Hematopoietic multipotent progenitor cell treated with erythropoietin and hydrocortisone succinate and interleukin-3 and kit ligand, for 15 days (in vitro differentiated cells): ENCODE measurements around the gene ARID1B.
"Not testable (repeated sequence)": the region's sequence is repeated elsewhere in the genome, so short reads cannot be mapped to it uniquely, and the experiment has no call there.

Experiments used
- DNase-seq: peaks from one replicate; pipeline ENCODE4 v3.0.0-alpha.2; 2015; ENCODE audit warnings: low spot score

ARID1B gene

DNA sequence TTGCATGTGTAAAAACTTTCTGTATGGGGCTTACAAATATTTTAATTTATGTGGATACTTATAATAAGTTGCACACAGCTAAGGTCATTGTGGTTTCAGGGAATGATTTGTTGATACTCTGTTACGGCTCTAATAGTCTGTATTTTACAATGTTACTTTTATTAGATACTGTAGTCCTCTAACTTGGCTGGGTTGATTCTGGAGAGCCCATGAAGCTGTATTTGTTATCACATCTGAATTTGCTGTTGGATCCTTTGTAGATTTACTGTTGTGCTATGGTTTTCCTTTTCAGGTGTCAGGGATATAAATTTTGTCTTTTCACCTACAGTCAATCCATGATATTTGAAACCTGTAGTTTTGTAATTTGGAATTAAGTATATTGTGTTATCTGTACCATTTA lies 161.0 kb downstream of the ARID1B start:
- DNase-seq = no peak

DNA sequence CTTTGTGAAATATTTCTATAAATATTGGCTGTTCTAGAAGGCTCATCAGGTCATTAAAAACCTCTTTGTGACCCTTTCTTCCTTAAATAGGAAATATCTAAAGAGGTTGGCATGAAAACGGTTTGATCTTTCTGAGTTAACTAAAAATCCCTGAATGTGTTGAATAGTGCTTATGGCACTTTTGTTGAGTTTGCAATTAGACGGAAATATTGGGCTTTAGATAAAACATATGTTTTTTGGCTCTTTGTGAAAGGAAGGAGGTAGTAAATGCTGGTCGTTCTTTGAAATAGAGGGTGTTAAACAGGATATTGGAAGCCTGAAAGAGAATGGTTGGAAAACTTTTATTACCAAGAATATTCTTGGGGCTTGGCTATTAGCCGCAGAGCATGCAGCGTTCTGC lies 163.0 kb downstream of the ARID1B start:
- DNase-seq = no peak

DNA sequence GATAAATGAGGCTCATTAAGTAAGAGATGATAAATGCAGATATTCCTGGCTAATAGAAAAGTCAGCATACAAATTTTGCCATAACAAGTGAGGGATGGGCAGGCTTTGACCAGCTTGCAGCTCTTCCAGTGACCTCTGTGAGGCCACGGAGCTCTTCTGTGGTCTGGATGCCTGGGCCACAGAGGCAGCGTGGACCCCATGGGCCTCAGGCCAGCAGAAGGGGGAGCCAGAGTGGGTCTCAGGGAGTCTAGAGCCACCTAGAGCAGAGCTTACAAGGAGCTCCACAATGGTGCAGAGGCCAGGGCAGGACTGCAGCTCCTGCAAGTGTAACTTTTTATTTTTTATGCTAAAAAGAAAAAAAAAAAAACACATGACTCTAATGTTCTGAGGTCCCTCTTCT lies 165.1 kb downstream of the ARID1B start:
- no peak for DNase-seq

- no peak for DNase-seq
Observed at GRCh38 chr6:156943166-156943565, 166.0 kb downstream of the ARID1B start.

GRCh38 chr6:156943816-156944215 lies 166.6 kb downstream of the ARID1B start:
- DNase-seq = no peak

GRCh38 chr6:156944412-156944811 lies 167.2 kb downstream of the ARID1B start:
- no peak for DNase-seq

DNA sequence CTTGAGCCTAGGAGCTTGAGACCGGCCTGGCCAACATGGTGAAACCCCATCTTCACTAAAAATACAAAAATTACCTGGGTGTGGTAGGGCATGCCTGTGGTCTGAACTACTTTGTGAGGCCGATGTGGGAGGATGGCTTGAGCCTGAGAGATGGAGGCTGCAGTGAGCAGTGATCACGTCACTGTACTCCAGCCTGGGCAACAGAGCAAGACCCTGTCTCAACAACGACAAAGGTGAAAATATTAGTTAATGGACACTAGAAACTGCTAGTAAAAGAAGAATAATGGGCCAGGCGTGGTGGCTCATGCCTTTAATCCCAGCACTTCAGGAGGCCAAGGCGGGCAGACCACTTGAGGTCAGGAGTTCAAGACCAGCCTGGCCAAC lies 168.6 kb downstream of the ARID1B start:
- not testable (repeated sequence) for DNase-seq

DNA sequence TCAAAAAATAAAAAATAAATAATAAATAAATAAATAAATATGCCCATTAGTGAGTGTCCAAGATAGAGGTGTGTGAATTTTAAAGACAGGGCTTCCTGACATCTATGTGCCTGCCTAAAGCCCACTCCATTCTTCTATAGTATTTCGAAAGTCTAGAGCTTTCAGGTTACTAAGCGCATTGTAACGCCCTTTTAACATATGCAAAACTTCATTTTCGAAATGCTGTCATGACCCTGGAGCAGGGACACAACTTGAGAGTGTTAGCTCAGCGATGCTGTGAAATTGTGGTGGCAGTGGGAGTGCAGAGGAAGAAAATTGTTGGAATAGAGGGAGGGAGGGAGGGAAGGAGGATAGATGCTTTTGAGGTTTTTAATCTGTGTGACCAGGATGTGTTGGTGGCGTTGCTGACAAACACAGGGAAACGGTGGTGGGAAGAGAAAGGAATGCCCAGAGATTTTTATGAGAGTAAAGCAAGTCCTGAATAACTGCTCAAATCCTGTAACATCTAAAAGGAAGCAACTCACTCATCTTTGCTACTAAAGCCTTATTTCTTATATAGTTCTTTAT lies 169.3 kb downstream of the ARID1B start:
- DNase-seq = no peak

GRCh38 chr6:156948277-156948676 lies 171.1 kb downstream of the ARID1B start:
- DNase-seq = no peak

DNA sequence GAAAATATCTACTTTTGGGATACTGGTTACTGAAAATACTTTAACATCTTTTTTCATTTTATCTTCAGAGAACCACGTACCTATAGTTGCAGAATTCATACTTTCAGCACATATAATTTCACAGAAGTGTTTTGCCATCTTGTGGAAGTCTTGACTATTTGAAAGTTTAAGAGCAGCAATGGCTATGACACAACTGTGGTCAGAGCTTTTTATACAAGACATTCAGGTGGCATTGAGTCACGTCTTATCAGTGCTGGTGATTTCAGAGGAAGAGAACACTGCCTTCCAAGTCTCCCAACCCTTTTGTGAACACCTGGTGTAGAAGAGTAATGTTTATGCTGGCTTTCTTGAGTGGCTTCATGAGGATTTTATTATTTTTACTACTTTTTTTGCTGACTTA lies 171.6 kb downstream of the ARID1B start:
- no peak for DNase-seq

DNA sequence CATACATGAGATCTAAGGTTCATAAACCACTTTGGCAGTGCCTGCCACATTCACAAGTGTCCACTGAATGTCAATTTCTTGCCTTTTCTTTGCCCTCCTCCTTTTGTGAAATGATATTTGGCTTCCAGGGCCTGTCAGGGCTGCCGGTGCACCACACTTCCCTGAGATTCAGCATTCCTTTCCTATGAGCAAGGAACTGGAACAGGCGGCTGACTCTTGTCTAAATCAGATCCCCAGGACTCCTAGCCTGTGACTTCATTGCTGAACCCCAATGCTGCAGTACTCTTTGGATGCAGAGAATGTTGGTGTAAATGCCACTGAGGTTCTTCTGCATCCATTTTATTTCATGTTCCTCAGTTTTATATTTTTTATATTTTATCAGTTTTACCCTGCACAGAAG lies 172.2 kb downstream of the ARID1B start:
- no peak for DNase-seq

- DNase-seq = no peak
Observed at GRCh38 chr6:156950084-156950483, 172.9 kb downstream of the ARID1B start.

- DNase-seq = no peak
Observed at GRCh38 chr6:156950531-156950930, 173.4 kb downstream of the ARID1B start.

GRCh38 chr6:156952401-156952800 lies 175.2 kb downstream of the ARID1B start:
- DNase-seq = no peak

GRCh38 chr6:156953127-156953478 lies 175.9 kb downstream of the ARID1B start:
- DNase-seq = no peak

DNA sequence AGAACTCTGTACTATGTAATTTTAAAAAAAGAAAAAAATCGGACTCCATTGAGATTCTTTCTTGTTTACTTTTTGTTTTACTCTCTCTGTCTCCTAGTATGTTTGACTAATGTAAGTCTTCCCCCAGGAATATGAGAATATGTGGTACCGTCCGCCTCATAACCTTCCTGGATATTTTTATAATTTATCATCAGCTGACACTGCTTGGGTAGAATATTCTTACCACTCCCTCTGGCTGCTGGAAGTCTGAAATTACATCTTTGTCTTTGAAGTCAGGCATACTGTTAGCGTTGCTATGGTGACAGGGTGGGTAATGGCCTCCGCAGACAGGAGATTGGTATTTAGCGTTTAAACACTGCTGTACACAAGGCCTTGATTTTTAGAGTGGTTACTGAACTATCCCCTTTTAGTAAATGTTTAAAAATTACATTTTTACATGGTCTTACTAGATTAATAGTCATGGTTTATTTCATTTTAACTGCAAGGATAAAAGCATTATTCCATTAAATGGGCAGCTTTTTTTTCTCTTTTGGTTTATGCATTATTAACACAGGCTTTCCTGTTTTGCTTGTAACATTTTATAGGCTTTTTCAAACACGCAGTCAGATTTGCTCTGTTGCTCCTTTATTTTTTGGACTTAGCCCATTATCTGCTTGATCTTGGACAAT lies 176.4 kb downstream of the ARID1B start:
- DNase-seq = peak; percentile 21

- DNase-seq = no peak
Observed at GRCh38 chr6:156954191-156954590, 177.0 kb downstream of the ARID1B start.

- DNase-seq = no peak
Observed at GRCh38 chr6:156954816-156955215, 177.6 kb downstream of the ARID1B start.

DNA sequence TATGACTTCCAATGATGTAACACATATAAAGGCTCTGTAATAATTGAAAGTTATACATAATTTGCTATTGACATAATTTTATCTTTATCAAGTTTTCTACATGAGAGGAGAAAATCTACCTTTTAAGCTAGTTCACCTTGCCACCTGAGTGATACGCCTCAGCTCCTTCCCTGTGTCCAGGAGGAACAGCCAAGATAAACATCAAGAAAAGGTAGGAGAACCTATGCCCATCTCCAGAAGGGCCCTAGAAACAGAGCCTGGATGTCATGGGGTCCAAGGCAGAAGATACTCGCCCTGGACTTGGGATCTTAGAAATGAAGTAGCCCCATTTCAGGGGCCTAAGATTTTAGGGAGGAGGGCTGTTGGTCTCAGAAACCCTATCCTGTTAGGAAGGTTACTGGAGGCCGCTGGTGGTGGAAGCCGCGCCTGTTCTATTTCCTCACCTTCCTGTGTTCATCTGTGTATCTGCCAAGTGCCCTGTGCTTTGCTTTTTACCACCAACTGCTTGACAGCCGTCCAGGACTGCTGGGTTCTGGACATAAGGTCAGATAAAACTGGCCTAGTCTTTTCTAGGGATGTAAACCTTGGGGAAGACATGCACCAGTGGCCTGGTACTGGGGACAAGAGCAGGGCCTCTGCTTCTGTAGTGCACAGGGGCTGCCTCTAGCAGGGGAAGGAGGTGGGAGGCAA lies 178.5 kb downstream of the ARID1B start:
- DNase-seq = no peak

- DNase-seq = no peak
Observed at GRCh38 chr6:156956286-156956685, 179.1 kb downstream of the ARID1B start.

GRCh38 chr6:156957931-156958547 lies 180.9 kb downstream of the ARID1B start:
- no peak for DNase-seq

DNA sequence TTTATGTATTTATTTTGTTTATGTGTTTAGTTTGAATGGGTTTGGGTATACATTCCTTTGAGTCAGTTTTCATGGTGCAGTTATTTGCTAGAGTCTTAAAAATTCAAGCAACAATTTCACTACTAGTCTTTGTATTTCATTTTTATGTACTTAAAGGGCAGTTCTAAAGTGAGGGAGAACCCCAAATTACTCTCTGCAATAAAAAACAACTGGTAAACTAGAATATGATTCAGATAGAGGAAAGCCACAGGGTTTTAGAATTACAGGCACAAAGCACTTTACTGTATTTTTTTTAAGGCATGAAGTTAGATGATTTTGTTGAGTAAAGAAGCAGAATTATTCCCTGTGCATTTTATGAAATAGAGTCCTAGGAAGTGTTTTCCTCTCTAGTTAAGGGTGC lies 183.3 kb downstream of the ARID1B start:
- no peak for DNase-seq

DNA sequence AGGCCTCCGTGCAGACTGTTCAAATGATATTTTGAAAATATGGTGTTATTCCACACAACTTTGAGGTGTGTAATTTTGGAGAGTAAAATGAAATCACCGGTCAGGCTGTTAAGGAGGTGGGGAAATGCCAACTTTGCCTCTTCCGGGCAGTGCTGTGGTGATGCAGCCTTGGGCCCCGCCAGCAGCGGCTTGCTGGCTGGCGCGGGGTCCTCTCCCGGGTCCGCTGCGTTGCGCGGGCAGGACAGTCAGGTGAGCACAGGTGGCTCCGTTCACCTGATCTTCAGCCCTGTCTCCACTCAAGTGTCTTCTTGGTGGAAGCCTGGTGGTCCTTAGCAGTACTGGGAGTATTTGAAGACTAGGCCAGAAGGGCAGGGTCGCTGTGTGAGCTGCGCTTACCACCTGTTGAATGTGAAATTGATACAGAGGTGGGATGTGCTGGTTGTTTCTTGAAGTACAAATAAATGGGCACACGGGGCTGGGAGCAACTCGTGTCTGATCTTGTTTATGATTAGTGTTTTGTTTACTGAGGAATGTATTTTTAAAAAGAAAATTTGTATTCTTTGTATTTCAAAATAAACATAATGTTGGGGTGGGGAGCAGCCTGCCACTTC lies 184.2 kb downstream of the ARID1B start:
- DNase-seq = no peak
